Activated CD4-positive, alpha-beta memory T cell treated with anti-CD3 and anti-CD28 coated beads, Interleukin-2, amount 10 ng/mL, durations not matched to agents 7 days and 5 days (primary cell): ENCODE measurements around the gene CORO2B. TPM values are rescaled to one million over a fixed set of nuclear protein-coding genes. Genes with fewer than 3 reads are reported as not detected.
"Not testable (repeated sequence)": the region's sequence is repeated elsewhere in the genome, so short reads cannot be mapped to it uniquely, and the experiment has no call there.

Experiments
- CTCF ChIA-PET: fragments of 350-600 bp; sonication (Branson Sonifier 250); formaldehyde crosslinking; loops from one replicate; lab custom pipeline; 2021; ENCODE audit warnings: antibody characterized with exemption, inconsistent platforms; lab: Charles Lee
- POLR2A ChIA-PET: fragments of 350-600 bp; sonication (Branson Sonifier 250); formaldehyde crosslinking; loops from one replicate; lab custom pipeline; 2021; ENCODE audit warnings: antibody characterized with exemption; lab: Charles Lee
- DNase-seq: peaks from one replicate; pipeline ENCODE4 v3.0.0-alpha.2; 2020
- H3K27ac Mint-ChIP-seq: one replicate; pipeline ENCODE4 v1.8.0; 2021; ENCODE audit warnings: mild to moderate bottlenecking, mixed read lengths
- H3K27me3 Mint-ChIP-seq: one replicate; pipeline ENCODE4 v1.8.0; 2021; ENCODE audit warnings: mixed read lengths
- H3K36me3 Mint-ChIP-seq: one replicate; pipeline ENCODE4 v1.8.0; 2021; ENCODE audit warnings: low read depth, mixed read lengths
- H3K4me1 Mint-ChIP-seq: one replicate; pipeline ENCODE4 v1.8.0; 2021; ENCODE audit warnings: mixed read lengths
- H3K4me3 Mint-ChIP-seq: one replicate; pipeline ENCODE4 v1.8.0; 2021; ENCODE audit warnings: mild to moderate bottlenecking, mixed read lengths
- H3K9me3 Mint-ChIP-seq: one replicate; pipeline ENCODE4 v1.8.0; 2021; ENCODE audit warnings: mixed read lengths
- total RNA-seq, 2 experiments: library from RNA; stranded (reverse); gene quantifications; one replicate each; pipeline ENCODE4 v1.2.3, GENCODE V29; 2021

CORO2B gene
- total RNA-seq, 2 experiments from 2014 or later = not detected

- no peak overlapping the region for H3K4me3 Mint-ChIP-seq
- no peak for DNase-seq
- no peaks in the 10 kb centered on the region for H3K27me3 Mint-ChIP-seq
- POLR2A ChIA-PET = no interaction called here
- no peaks in the 10 kb centered on the region for H3K4me1 Mint-ChIP-seq
- no peak overlapping the region for H3K27ac Mint-ChIP-seq
- CTCF ChIA-PET = interaction anchor here (0.8 to 1.3 kb wide), 2 partner anchors 9 to 12 kb away, joined by 3 to 6 read pairs; no protein-coding TSS in a partner anchor
- H3K9me3 Mint-ChIP-seq = no peaks in the 10 kb centered on the region
- no peaks in the 10 kb centered on the region for H3K36me3 Mint-ChIP-seq
Measured at GRCh38 chr15:68638953-68639515, 60.2 kb downstream of the CORO2B start.

GRCh38 chr15:68639926-68640600 lies 61.3 kb downstream of the CORO2B start:
- Mint-ChIP-seq H3K9me3 (no peaks in the 10 kb centered on the region), H3K27me3 (no peaks in the 10 kb centered on the region), H3K27ac (no peak overlapping the region), H3K4me1 (no peaks in the 10 kb centered on the region), H3K4me3 (no peak overlapping the region), H3K36me3 (no peaks in the 10 kb centered on the region)
- ChIA-PET POLR2A (no interaction called here), CTCF (interaction anchor here (1.3 kb wide), 1 partner anchor 11 kb away, joined by 6 read pairs; no protein-coding TSS in a partner anchor)
- DNase-seq = no peak

DNA sequence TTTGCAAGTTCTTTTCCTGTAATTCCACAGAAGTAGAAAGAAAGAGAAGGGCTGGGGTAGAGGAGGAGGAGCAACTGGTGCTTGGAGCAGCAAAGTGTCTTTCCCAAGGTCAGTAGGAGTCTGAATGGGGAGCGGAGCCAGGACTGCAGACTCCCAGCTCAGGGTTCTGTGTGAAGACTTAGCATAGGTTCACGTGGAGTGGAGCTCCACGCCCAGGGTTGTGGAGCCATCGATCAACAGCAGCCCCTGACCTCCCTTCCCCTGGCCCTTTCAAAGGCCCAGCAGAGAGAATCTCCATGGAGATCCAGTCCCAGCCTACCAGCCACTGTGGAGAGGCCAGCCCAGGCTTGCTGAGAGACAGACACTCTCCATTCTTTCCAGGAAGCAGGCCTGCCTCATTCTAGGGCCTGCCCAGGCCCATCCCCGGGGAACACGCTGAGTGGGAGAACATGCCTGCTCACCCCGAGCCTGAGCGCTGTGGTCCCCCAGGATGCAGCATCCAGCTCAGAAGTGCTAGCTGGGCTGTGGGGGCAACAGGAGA lies 62.1 kb downstream of the CORO2B start:
- H3K27me3 Mint-ChIP-seq = no peaks in the 10 kb centered on the region
- ChIA-PET CTCF (no interaction called here), POLR2A (no interaction called here)
- H3K27ac Mint-ChIP-seq = no peak overlapping the region
- no peaks in the 10 kb centered on the region for H3K9me3 Mint-ChIP-seq
- H3K36me3 Mint-ChIP-seq = no peaks in the 10 kb centered on the region
- DNase-seq = no peak
- H3K4me3 Mint-ChIP-seq = no peak overlapping the region
- no peaks in the 10 kb centered on the region for H3K4me1 Mint-ChIP-seq

DNA sequence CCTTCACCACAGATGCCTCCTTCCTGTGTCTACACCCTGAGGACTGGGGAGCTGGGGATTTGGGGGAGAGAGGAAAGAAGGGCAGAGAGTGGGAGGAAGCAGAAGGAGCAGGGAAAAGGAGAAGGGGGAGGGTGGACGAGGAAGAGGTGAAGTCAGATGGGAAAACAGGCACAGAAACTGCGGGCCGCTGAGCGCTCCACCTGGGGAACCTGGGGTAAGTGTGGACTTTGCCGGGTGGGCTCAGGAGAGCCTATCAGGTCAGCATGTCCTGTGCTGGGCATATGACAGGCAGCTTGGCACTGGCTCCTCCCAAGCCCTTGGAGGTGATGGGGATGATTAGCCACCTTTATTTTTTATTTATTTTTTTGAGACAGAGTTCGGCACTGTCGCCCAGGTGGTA lies 62.6 kb downstream of the CORO2B start:
- no peaks in the 10 kb centered on the region for H3K9me3 Mint-ChIP-seq
- DNase-seq = no peak
- ChIA-PET CTCF (no interaction called here), POLR2A (no interaction called here)
- no peak overlapping the region for H3K27ac Mint-ChIP-seq
- no peaks in the 10 kb centered on the region for H3K4me1 Mint-ChIP-seq
- no peaks in the 10 kb centered on the region for H3K36me3 Mint-ChIP-seq
- no peaks in the 10 kb centered on the region for H3K27me3 Mint-ChIP-seq
- no peak overlapping the region for H3K4me3 Mint-ChIP-seq

- H3K4me1 Mint-ChIP-seq = no peaks in the 10 kb centered on the region
- POLR2A ChIA-PET = no interaction called here
- DNase-seq = no peak
- CTCF ChIA-PET = no interaction called here
- no peak overlapping the region for H3K27ac Mint-ChIP-seq
- H3K27me3 Mint-ChIP-seq = no peaks in the 10 kb centered on the region
- no peaks in the 10 kb centered on the region for H3K9me3 Mint-ChIP-seq
- no peaks in the 10 kb centered on the region for H3K36me3 Mint-ChIP-seq
- no peak overlapping the region for H3K4me3 Mint-ChIP-seq
Measured at GRCh38 chr15:68642491-68642845, 63.7 kb downstream of the CORO2B start.

DNA sequence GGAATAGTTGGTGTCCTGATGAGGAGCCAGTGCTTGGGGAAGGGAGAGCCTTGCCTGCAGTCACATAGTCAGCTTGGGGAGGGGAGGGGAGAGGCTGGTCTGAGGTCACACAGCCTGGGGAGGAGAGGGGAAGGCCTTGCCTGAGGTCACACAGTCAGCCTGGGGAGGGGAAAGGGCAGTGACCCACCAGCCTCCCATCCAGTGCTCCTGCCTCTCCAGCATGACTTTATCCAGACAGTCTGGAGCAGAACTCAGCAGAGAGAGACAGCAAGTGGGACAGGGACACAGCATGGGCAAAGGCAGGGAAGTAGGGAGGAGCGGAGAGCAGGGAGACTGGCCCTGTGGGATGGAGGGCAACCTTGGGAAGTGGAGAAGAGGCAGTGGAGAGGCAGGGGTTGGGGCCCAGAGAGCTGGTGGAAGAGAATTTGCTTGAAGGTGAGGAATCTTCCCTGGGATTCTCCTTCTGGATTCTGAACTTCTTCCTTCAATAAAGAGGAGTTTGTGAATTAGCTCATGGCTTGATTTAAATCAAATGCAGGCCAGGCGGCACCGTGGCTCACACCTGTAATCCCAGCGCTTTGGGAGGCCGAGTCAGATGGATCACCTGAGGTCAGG lies 64.5 kb downstream of the CORO2B start:
- CTCF ChIA-PET = no interaction called here
- H3K36me3 Mint-ChIP-seq = no peaks in the 10 kb centered on the region
- no peaks in the 10 kb centered on the region for H3K4me1 Mint-ChIP-seq
- no peaks in the 10 kb centered on the region for H3K27me3 Mint-ChIP-seq
- DNase-seq = no peak
- POLR2A ChIA-PET = no interaction called here
- no peak overlapping the region for H3K4me3 Mint-ChIP-seq
- H3K27ac Mint-ChIP-seq = no peak overlapping the region
- H3K9me3 Mint-ChIP-seq = no peaks in the 10 kb centered on the region

DNA sequence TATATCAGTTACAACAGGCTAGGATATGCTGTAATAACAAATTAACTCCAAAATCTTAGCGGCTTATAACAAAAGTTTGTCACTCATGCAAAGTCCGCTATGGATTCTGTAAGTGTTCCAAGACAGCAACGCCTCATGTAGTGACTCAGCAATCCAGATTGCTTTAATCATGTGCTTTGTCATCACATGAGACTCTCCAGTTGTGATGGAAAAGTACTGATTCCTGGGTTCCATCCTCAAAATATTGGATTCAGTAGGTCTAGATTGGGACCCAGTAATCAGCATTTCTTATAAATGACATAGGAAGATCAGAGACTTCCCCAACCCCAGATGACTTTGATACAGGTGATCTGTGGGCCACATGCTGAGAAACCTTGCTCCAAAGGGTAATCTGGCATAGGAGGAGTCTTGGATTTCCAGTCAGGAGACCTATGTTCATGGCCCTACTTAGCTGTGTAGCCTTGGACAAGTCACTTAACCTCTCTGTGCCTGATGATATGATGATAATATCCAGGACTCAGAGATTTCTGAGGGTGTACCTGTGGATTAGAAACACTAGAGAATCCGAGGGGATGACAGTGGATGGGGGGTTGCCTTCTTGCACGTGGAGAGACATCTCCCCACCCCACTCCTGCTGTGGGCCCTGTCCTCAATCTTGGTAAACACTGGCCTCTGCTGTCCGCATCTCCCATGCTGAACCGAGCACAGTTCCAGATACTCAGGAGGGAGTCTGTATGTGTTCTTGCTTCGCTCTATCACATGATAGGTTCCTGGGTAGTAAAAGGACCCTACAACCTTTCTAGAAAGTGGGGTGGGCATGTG lies 65.5 kb downstream of the CORO2B start:
- ChIA-PET CTCF (no interaction called here), POLR2A (no interaction called here)
- no peaks in the 10 kb centered on the region for H3K4me1 Mint-ChIP-seq
- H3K9me3 Mint-ChIP-seq = no peaks in the 10 kb centered on the region
- H3K27ac Mint-ChIP-seq = no peak overlapping the region
- DNase-seq = no peak
- no peak overlapping the region for H3K4me3 Mint-ChIP-seq
- no peaks in the 10 kb centered on the region for H3K36me3 Mint-ChIP-seq
- no peaks in the 10 kb centered on the region for H3K27me3 Mint-ChIP-seq

GRCh38 chr15:68644996-68645395 lies 66.2 kb downstream of the CORO2B start:
- no peaks in the 10 kb centered on the region for H3K9me3 Mint-ChIP-seq
- DNase-seq = no peak
- H3K4me1 Mint-ChIP-seq = no peaks in the 10 kb centered on the region
- H3K27me3 Mint-ChIP-seq = no peaks in the 10 kb centered on the region
- no peaks in the 10 kb centered on the region for H3K36me3 Mint-ChIP-seq
- ChIA-PET POLR2A (no interaction called here), CTCF (no interaction called here)
- H3K4me3 Mint-ChIP-seq = no peak overlapping the region
- H3K27ac Mint-ChIP-seq = no peak overlapping the region

- Mint-ChIP-seq H3K27ac (no peak overlapping the region), H3K4me1 (no peaks in the 10 kb centered on the region), H3K27me3 (no peaks in the 10 kb centered on the region), H3K36me3 (no peaks in the 10 kb centered on the region), H3K4me3 (no peak overlapping the region), H3K9me3 (no peaks in the 10 kb centered on the region)
- ChIA-PET CTCF (interaction anchor here (0.8 kb wide), 1 partner anchor 29 kb away, joined by 3 read pairs; no protein-coding TSS in a partner anchor), POLR2A (no interaction called here)
- no peak for DNase-seq
Measured at GRCh38 chr15:68646156-68646555, 67.4 kb downstream of the CORO2B start.

DNA sequence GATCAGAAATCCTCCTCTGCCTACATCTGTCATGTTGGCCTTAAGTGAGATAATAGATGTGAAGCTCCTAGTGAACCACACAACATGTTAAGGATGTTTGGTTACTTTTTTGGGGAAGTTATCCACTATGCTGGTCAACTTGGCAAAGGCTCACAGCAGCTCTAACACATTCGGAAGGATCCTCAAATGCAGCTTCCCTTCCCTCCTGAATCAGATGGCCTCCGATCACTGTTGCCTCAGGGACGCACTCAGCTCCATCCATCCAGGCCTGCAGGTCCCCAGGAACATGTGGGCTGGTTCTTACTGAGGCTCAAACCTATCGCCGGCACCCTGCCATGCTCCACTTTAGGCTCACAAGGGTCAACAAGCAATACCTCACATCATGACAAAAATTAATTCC lies 67.9 kb downstream of the CORO2B start:
- ChIA-PET CTCF (interaction anchor here (0.8 kb wide), 1 partner anchor 29 kb away, joined by 3 read pairs; no protein-coding TSS in a partner anchor), POLR2A (no interaction called here)
- DNase-seq = no peak
- H3K9me3 Mint-ChIP-seq = no peaks in the 10 kb centered on the region
- H3K27ac Mint-ChIP-seq = no peak overlapping the region
- H3K4me1 Mint-ChIP-seq = no peaks in the 10 kb centered on the region
- H3K4me3 Mint-ChIP-seq = no peak overlapping the region
- H3K36me3 Mint-ChIP-seq = no peaks in the 10 kb centered on the region
- no peaks in the 10 kb centered on the region for H3K27me3 Mint-ChIP-seq

DNA sequence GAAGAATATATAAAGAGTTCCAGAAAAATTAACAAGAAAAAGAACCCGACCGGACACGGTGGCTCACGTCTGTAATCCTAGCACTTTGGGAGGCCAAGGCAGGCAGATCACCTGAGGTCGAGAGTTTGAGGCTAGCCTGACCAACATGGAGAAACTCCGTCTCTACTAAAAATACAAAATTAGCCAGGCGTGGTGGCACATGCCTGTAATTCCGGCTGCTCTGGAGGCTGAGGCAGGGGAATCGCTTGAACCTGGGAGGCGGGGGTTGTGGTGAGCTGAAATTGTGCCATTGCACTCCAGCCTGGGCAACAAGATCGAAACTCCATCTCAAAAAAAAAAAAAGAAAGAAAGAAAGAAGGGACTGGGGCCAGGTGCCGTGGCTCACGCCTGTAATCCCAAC lies 68.6 kb downstream of the CORO2B start:
- H3K9me3 Mint-ChIP-seq, H3K27ac Mint-ChIP-seq, H3K4me1 Mint-ChIP-seq, H3K27me3 Mint-ChIP-seq, H3K4me3 Mint-ChIP-seq, CTCF ChIA-PET, DNase-seq, H3K36me3 Mint-ChIP-seq: not testable (repeated sequence)
- POLR2A ChIA-PET = interaction anchor here (0.7 kb wide), 1 partner anchor 1626 kb away, joined by 3 read pairs; no protein-coding TSS in a partner anchor

DNA sequence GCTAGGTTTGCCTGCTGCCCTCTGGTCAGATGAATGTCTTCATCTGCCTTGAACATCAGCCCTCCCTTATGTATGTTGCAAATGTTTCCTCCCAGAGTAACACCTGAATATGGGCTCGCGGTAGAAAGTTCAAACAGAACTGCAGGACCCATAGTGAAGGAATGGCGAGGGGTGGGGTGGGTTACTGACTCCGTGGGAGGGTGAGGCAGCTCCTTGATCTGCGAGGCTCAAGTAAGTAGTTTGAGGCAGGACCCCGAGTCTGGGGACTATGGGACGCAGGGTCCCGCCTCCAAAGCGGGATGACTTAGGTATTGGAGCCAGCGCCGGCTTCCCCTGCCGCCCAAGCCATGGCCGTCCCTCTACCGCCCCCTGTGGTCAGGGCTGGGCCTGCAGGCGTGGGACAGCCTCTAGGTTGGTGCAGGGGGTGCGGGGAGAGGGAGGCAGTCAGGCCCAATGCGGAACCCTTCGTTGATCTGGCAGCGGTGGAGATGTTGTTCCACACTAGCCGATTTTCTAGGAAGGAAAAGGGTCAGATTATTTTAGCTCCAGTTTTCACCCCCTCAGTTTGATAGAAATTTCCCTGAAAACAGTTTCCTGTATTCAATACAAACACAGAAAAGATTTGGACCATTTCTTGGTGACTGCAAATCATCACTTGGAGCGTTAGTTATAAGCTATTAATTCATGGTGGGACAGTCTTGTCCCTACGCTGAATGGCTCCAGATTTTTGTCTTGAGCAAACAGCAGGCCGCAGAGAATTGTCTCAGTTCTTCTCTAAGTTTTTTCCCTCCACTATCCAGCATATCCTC lies 72.3 kb downstream of the CORO2B start:
- Mint-ChIP-seq H3K36me3 (no peaks in the 10 kb centered on the region), H3K4me3 (no peak overlapping the region), H3K27ac (no peak overlapping the region), H3K9me3 (no peaks in the 10 kb centered on the region), H3K27me3 (peaks cover 7% of the 10 kb centered on the region), H3K4me1 (no peaks in the 10 kb centered on the region)
- ChIA-PET POLR2A (no interaction called here), CTCF (interaction anchor here (1.0 to 5.3 kb wide), 12 partner anchors 9 to 495 kb away, joined by 3 to 37 read pairs (median 6); no protein-coding TSS in a partner anchor)
- peak; percentile 53 for DNase-seq
